Trophoblast cell (in vitro differentiated cells and primary cell): Measurements from ENCODE around the gene ERVH48-1.

Experiments
- DNase-seq, 2 donors: peaks; one replicate each; pipeline ENCODE4 v3.0.0-alpha.2; 2016
- H2AFZ ChIP-seq: 2 replicates; pipeline ENCODE4 v1.6.1; 2013; ENCODE audit warnings: low read length, moderate library complexity, mild to moderate bottlenecking; ENCODE audit not compliant: insufficient read depth, poor library complexity
- H2AK5ac ChIP-seq: 2 replicates; pipeline ENCODE4 v1.6.1; 2013; ENCODE audit warnings: mild to moderate bottlenecking, low read length
- H2BK120ac ChIP-seq: 2 replicates; pipeline ENCODE4 v1.6.1; 2013; ENCODE audit warnings: low read length, mild to moderate bottlenecking, moderate library complexity; ENCODE audit not compliant: insufficient read depth, poor library complexity
- H2BK12ac ChIP-seq: 2 replicates; pipeline ENCODE4 v1.6.1; 2013; ENCODE audit warnings: mild to moderate bottlenecking, low read length, moderate library complexity
- H2BK5ac ChIP-seq: 2 replicates; pipeline ENCODE4 v1.6.1; 2013; ENCODE audit warnings: low read length, low read depth, moderate library complexity, mild to moderate bottlenecking; ENCODE audit not compliant: poor library complexity
- H3K14ac ChIP-seq: 2 replicates; pipeline ENCODE4 v1.6.1; 2013; ENCODE audit warnings: mild to moderate bottlenecking, low read length
- H3K18ac ChIP-seq: 2 replicates; pipeline ENCODE4 v1.6.1; 2013; ENCODE audit warnings: mild to moderate bottlenecking, low read length
- H3K23ac ChIP-seq: 2 replicates; pipeline ENCODE4 v1.6.1; 2013; ENCODE audit warnings: low read length
- H3K27ac ChIP-seq: 2 replicates; pipeline ENCODE4 v1.5.1; 2013; ENCODE audit warnings: low read depth, mild to moderate bottlenecking, inconsistent platforms, low read length, moderate library complexity
- H3K27me3 ChIP-seq: 2 replicates; pipeline ENCODE4 v1.6.1; 2013; ENCODE audit warnings: inconsistent platforms, mild to moderate bottlenecking, low read length, moderate library complexity; ENCODE audit not compliant: insufficient read depth
- H3K36me3 ChIP-seq, 2 experiments: 1 replicate in 1 of 2; 2 replicates in 1 of 2; pipeline ENCODE4 v1.6.1; 2013; ENCODE audit warnings: low read length in 2 of 2, mild to moderate bottlenecking in 2 of 2, moderate library complexity in 1 of 2; ENCODE audit not compliant: insufficient read depth in 2 of 2, control insufficient read depth in 1 of 2
- H3K4ac ChIP-seq: 2 replicates; pipeline ENCODE4 v1.6.1; 2013; ENCODE audit warnings: low read depth, mild to moderate bottlenecking, low read length, moderate library complexity
- H3K4me1 ChIP-seq, 2 experiments: 1 replicate in 1 of 2; 2 replicates in 1 of 2; pipeline ENCODE4 v1.6.1; 2013; ENCODE audit warnings: low read length in 2 of 2, mild to moderate bottlenecking in 2 of 2, moderate library complexity in 1 of 2; ENCODE audit not compliant: insufficient read depth in 2 of 2, control insufficient read depth in 1 of 2
- H3K4me2 ChIP-seq: 2 replicates; pipeline ENCODE4 v1.6.1; 2013; ENCODE audit warnings: inconsistent platforms, mild to moderate bottlenecking, low read length, moderate library complexity
- H3K4me3 ChIP-seq: 2 replicates; pipeline ENCODE4 v1.5.1; 2013; ENCODE audit warnings: mild to moderate bottlenecking, low read depth, low read length, inconsistent platforms
- H3K79me1 ChIP-seq: one replicate; pipeline ENCODE4 v1.6.1; 2013; ENCODE audit warnings: low read length
- H3K79me2 ChIP-seq: 2 replicates; pipeline ENCODE4 v1.6.1; 2013; ENCODE audit warnings: low read length, mild to moderate bottlenecking; ENCODE audit not compliant: control insufficient read depth, insufficient read depth, poor library complexity
- H3K9ac ChIP-seq: 2 replicates; pipeline ENCODE4 v1.6.1; 2013; ENCODE audit warnings: mild to moderate bottlenecking, low read length
- H3K9me3 ChIP-seq: 2 replicates; pipeline ENCODE4 v1.6.1; 2013; ENCODE audit warnings: low read depth, mild to moderate bottlenecking, control low read depth, inconsistent platforms, low read length; ENCODE audit not compliant: insufficient read depth
- H4K12ac ChIP-seq: 2 replicates; pipeline ENCODE4 v1.6.1; 2013; ENCODE audit warnings: low read depth, mild to moderate bottlenecking, low read length, moderate library complexity
- H4K8ac ChIP-seq: 2 replicates; pipeline ENCODE4 v1.6.1; 2013; ENCODE audit warnings: low read depth, mild to moderate bottlenecking, low read length, moderate library complexity
- H4K91ac ChIP-seq: one replicate; pipeline ENCODE4 v1.6.1; 2013; ENCODE audit warnings: low read depth, mild to moderate bottlenecking, low read length, moderate library complexity
- WGBS: extraction: QIAGEN DNeasy Blood & Tissue Kit; methylation state at CpG from one replicate; pipeline ENCODE4 v1.1.7; 2013; ENCODE audit warnings: missing lambda C conversion rate; ENCODE audit not compliant: insufficient read length, insufficient coverage; ENCODE audit errors: extremely low coverage; 5-methylcytosine and 5-hydroxymethylcytosine counted together

ERVH48-1 gene

DNA sequence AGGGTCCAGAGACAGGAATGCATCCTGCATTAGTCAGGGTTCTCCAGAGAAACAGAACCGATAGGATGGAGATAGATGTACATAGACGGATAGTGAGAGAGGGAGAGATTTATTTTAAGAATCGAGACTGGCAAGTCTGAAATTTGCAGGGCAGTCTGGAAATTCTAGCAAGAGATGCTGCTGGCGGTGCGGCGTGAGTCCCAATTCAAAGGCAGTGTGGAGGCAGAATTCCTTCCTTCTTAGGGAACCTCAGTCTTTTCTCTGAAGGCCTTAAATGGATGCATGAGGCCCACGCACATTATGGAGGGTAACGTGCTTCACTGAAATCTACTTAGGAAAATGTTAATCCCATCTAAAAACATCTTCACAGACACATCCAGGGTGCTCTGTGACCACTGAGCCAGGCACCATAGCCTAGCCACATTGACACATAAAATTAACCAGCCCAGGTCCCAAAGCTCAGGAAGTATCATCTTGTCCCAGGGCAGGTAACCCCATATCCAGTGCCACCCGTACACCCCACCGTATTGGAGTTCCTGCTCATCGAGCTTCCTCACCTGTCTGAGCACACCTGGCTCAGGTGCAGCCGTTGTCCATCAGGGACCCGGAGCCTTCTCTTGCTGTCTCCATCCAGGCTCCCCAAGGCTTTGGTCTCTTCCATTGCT is 39.2 kb upstream of the ERVH48-1 start:
- H2BK12ac ChIP-seq: no peak overlapping the region
- H2AK5ac ChIP-seq: no peak overlapping the region
- H2AFZ ChIP-seq: no peak overlapping the region
- peaks cover 0 to 2% of the 10 kb centered on the region in 2 experiments for H3K36me3 ChIP-seq
- no peak overlapping the region for H4K91ac ChIP-seq
- peaks cover 20% of the 10 kb centered on the region for H3K79me1 ChIP-seq
- H3K79me2 ChIP-seq: peaks cover 1% of the 10 kb centered on the region
- H3K14ac ChIP-seq: no peak overlapping the region
- no peak overlapping the region for H4K12ac ChIP-seq
- peak overlapping the region; percentile 7 for H3K27ac ChIP-seq
- peak overlapping the region; percentile 13 for H3K4ac ChIP-seq
- H3K9me3 ChIP-seq: no peaks in the 10 kb centered on the region
- no peaks in the 10 kb centered on the region for H3K27me3 ChIP-seq
- DNase-seq: no peak
- no peak overlapping the region for H3K4me3 ChIP-seq
- no peak overlapping the region for H3K23ac ChIP-seq
- H3K4me1 ChIP-seq: peaks cover 15 to 28% of the 10 kb centered on the region in 2 experiments
- H3K9ac ChIP-seq: no peak overlapping the region
- H2BK120ac ChIP-seq: no peak overlapping the region
- peak overlapping the region; percentile 23 for H3K18ac ChIP-seq
- H2BK5ac ChIP-seq: peak overlapping the region; percentile 14
- 100% methylated on average over 2 of the region's 13 CpGs for WGBS
- H4K8ac ChIP-seq: no peak overlapping the region
- no peak overlapping the region for H3K4me2 ChIP-seq

DNA sequence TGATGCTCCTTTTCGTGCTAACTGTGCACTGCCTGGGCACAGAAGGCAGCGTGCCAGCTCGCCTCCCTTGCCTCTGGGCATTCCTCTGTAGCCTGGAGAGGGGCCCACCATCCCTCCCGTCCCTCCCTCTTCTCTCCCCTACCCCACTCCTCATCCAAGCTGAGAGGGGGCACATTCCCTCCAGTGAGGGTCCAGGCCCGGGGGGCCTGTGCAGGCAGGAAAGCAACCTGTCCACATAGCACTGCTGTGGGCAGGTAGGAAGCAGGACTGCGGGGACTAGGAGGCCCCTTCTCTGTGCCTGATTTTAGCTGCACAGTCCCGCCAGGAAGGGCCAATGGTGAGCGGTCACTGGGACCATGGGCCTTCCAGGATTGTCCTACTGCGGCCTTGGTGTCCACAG is 38.7 kb upstream of the ERVH48-1 start:
- no peak overlapping the region for H3K4me2 ChIP-seq
- peak overlapping the region; percentile 27 for H2AK5ac ChIP-seq
- H3K27me3 ChIP-seq: no peaks in the 10 kb centered on the region
- no peak overlapping the region for H4K8ac ChIP-seq
- H3K4me3 ChIP-seq: no peak overlapping the region
- no peak overlapping the region for H4K12ac ChIP-seq
- no peak overlapping the region for H4K91ac ChIP-seq
- H3K36me3 ChIP-seq: peaks cover 0 to 2% of the 10 kb centered on the region in 2 experiments
- H3K27ac ChIP-seq: peak overlapping the region; percentile 7
- peaks cover 15 to 27% of the 10 kb centered on the region in 2 experiments for H3K4me1 ChIP-seq
- no peak overlapping the region for H2BK12ac ChIP-seq
- no peak overlapping the region for H3K4ac ChIP-seq
- WGBS: no CpG with 5 or more reads among the region's 9 CpGs
- DNase-seq: no peak
- no peak overlapping the region for H3K9ac ChIP-seq
- H2AFZ ChIP-seq: no peak overlapping the region
- H3K9me3 ChIP-seq: no peaks in the 10 kb centered on the region
- H3K18ac ChIP-seq: no peak overlapping the region
- H3K79me2 ChIP-seq: peaks cover 1% of the 10 kb centered on the region
- no peak overlapping the region for H3K23ac ChIP-seq
- H2BK5ac ChIP-seq: peak overlapping the region; percentile 14
- H3K14ac ChIP-seq: no peak overlapping the region
- no peak overlapping the region for H2BK120ac ChIP-seq
- H3K79me1 ChIP-seq: peaks cover 20% of the 10 kb centered on the region

DNA sequence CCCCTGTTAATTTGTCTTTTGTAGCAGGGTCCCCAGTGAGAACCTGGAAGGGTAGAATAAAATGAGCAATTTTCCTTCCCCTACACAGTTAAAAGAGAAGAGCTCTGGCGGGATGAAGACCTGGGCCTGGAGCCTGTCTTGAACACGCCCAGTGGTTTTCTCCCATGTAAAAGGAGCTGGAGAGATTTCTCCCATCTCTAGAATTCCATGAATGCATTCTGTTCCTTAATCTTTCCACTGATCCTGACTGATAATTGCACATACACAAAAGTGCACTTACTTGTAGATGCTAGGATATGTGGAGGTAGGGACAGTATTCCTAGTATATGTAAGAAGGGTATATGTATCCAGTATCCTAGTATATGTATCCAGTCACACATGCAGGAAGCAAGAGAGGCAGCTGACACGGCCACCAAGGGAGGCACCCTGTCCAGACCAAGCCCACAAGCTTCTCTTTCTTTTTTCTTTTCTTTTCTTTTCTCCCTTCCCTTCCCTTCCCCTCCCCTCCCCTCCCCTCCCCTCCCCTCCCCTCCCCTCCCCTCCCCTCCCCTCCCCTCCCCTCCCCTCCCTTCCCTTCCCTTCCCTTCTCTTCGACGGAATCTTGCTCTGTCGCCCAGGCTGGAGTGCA is 37.1 kb upstream of the ERVH48-1 start:
- DNase-seq: peak; percentile 29 to 79
- Histone ChIP-seq H3K18ac (peak overlapping the region; percentile 63), H3K27me3 (no peaks in the 10 kb centered on the region), H3K79me2 (peaks cover 4% of the 10 kb centered on the region), H4K91ac (peak overlapping the region; percentile 68), H3K4me1 (peaks cover 15 to 27% of the 10 kb centered on the region in 2 experiments), H3K14ac (no peak overlapping the region), H3K4me3 (no peak overlapping the region), H3K9me3 (no peaks in the 10 kb centered on the region), H3K4ac (no peak overlapping the region), H3K23ac (no peak overlapping the region), H2BK5ac (peak overlapping the region; percentile 6), H2AK5ac (no peak overlapping the region), H2BK12ac (no peak overlapping the region), H3K27ac (peak overlapping the region; percentile 87), H2BK120ac (no peak overlapping the region), H3K36me3 (peaks cover 2 to 5% of the 10 kb centered on the region in 2 experiments), H4K12ac (no peak overlapping the region), H3K79me1 (peaks cover 25% of the 10 kb centered on the region), H3K4me2 (no peak overlapping the region), H4K8ac (peak overlapping the region; percentile 73), H3K9ac (no peak overlapping the region), H2AFZ (no peak overlapping the region)
- WGBS: no CpG with 5 or more reads among the region's 6 CpGs

DNA sequence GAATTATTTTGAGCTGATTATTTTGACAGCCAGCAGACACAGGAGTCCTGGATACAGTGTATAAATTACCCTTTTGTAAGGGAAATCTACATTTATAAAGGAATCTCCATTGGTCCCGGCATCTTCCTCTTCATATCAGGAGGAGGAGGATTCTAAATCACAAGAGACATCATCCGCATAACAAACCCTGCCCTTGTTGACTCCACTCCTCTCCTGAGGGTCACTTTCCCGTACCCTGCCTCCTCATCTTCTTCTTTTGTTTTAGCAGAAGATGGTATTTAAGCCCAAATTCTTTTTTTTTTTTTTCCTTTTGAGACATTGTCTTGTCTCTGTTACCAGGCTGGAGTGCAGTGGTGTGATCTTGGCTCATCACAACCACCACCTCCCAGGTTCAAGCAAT is 34.3 kb upstream of the ERVH48-1 start:
- peaks cover 7% of the 10 kb centered on the region for H3K79me2 ChIP-seq
- peak overlapping the region; percentile 17 for H2BK12ac ChIP-seq
- no peak overlapping the region for H4K8ac ChIP-seq
- no peak overlapping the region for H3K4ac ChIP-seq
- H2BK120ac ChIP-seq: no peak overlapping the region
- peak overlapping the region; percentile 20 for H3K27ac ChIP-seq
- H2AK5ac ChIP-seq: no peak overlapping the region
- peaks cover 30 to 43% of the 10 kb centered on the region in 2 experiments for H3K4me1 ChIP-seq
- no CpG with 5 or more reads among the region's 3 CpGs for WGBS
- no peak overlapping the region for H4K91ac ChIP-seq
- no peak overlapping the region for H3K4me3 ChIP-seq
- H3K14ac ChIP-seq: no peak overlapping the region
- no peak for DNase-seq
- no peak overlapping the region for H2BK5ac ChIP-seq
- H3K27me3 ChIP-seq: no peaks in the 10 kb centered on the region
- H3K4me2 ChIP-seq: no peak overlapping the region
- no peak overlapping the region for H3K18ac ChIP-seq
- peaks cover 5% of the 10 kb centered on the region in 2 experiments for H3K36me3 ChIP-seq
- H3K9me3 ChIP-seq: no peaks in the 10 kb centered on the region
- no peak overlapping the region for H2AFZ ChIP-seq
- H3K9ac ChIP-seq: no peak overlapping the region
- H3K23ac ChIP-seq: no peak overlapping the region
- H3K79me1 ChIP-seq: peaks cover 40% of the 10 kb centered on the region
- no peak overlapping the region for H4K12ac ChIP-seq
